Keratinocyte (primary cell): ENCODE results near the gene SDF2. TPM values are rescaled to one million over a fixed set of nuclear protein-coding genes. Genes with fewer than 3 reads are reported as not detected.

Source experiments
- DNase-seq: peaks from one replicate; pipeline ENCODE4 v3.0.0-alpha.2; 2011; ENCODE audit warnings: low read depth, missing footprints, low spot score
- FAIRE-seq: peaks from 2 replicates; lab custom pipeline; 2011; peaks lifted over from hg19 to GRCh38; lab: Jason Lieb, UNC
- H2AFZ ChIP-seq: 2 replicates; pipeline ENCODE4 v1.6.0; 2012; ENCODE audit warnings: low read length, control low read depth, inconsistent platforms; ENCODE audit not compliant: control insufficient read depth
- H3K27ac ChIP-seq: 2 replicates; pipeline ENCODE4 v1.5.1; 2011; ENCODE audit warnings: low read length; ENCODE audit not compliant: control insufficient read depth, insufficient read depth
- H3K27me3 ChIP-seq: 3 replicates; pipeline ENCODE4 v1.6.0; 2011; ENCODE audit warnings: low read length; ENCODE audit not compliant: control insufficient read depth, insufficient read depth; ENCODE audit errors: extremely low read depth
- H3K36me3 ChIP-seq, 2 experiments: 2 replicates in 1 of 2; 3 replicates in 1 of 2; pipeline ENCODE4 v1.5.1; 2011; ENCODE audit warnings: low read length in 2 of 2, mild to moderate bottlenecking in 1 of 2; ENCODE audit not compliant: control insufficient read depth in 2 of 2, insufficient read depth in 2 of 2; ENCODE audit errors: extremely low read depth in 1 of 2
- H3K4me1 ChIP-seq: 3 replicates; pipeline ENCODE4 v1.5.1; 2011; ENCODE audit warnings: low read length; ENCODE audit not compliant: control insufficient read depth, insufficient read depth; ENCODE audit errors: extremely low read depth
- H3K4me2 ChIP-seq: 3 replicates; pipeline ENCODE4 v1.6.0; 2011; ENCODE audit warnings: low read depth, low read length; ENCODE audit not compliant: control insufficient read depth, insufficient read depth; ENCODE audit errors: extremely low read depth
- H3K4me3 ChIP-seq, 3 experiments: fragments of 200-600 bp in 1 of 3; sonication (generic) in 1 of 3; 2 replicates in 2 of 3; 3 replicates in 1 of 3; pipeline ENCODE4 v1.5.1; 2011 to 2016; ENCODE audit warnings: low read length in 3 of 3, mild to moderate bottlenecking in 3 of 3, control low read depth in 2 of 3, inconsistent platforms in 1 of 3, low read depth in 1 of 3, mixed read lengths in 1 of 3, mixed run types in 1 of 3, moderate library complexity in 1 of 3; ENCODE audit not compliant: control insufficient read depth in 2 of 3, insufficient read depth in 2 of 3; ENCODE audit errors: extremely low read depth in 1 of 3
- H3K79me2 ChIP-seq: 2 replicates; pipeline ENCODE4 v1.6.0; 2012; ENCODE audit warnings: low read length; ENCODE audit not compliant: control insufficient read depth, insufficient read depth
- H3K9ac ChIP-seq: 3 replicates; pipeline ENCODE4 v1.6.0; 2011; ENCODE audit warnings: low read length; ENCODE audit not compliant: control insufficient read depth, insufficient read depth; ENCODE audit errors: extremely low read depth
- H3K9me1 ChIP-seq: 3 replicates; pipeline ENCODE4 v1.6.0; 2011; ENCODE audit warnings: low read length; ENCODE audit not compliant: control insufficient read depth, insufficient read depth; ENCODE audit errors: extremely low read depth
- H3K9me3 ChIP-seq: 2 replicates; pipeline ENCODE4 v1.5.1; 2012; ENCODE audit warnings: low read depth, low read length; ENCODE audit not compliant: control insufficient read depth
- H4K20me1 ChIP-seq: 3 replicates; pipeline ENCODE4 v1.6.0; 2011; ENCODE audit warnings: low read length; ENCODE audit not compliant: control insufficient read depth, insufficient read depth; ENCODE audit errors: extremely low read depth
- CTCF ChIP-seq, 3 experiments: IDR thresholded peaks in 1 of 3; conservative IDR thresholded peaks in 1 of 3; optimal IDR thresholded peaks in 1 of 3; 2 replicates in 2 of 3; 3 replicates in 1 of 3; pipeline versions ENCODE3 to v1.5.1; 2011; ENCODE audit warnings: low read length in 3 of 3, mild to moderate bottlenecking in 3 of 3, moderate library complexity in 2 of 3, control low read depth in 1 of 3, inconsistent platforms in 1 of 3; ENCODE audit not compliant: insufficient read depth in 2 of 3; ENCODE audit errors: extremely low read depth in 1 of 3
- EZH2 ChIP-seq: IDR thresholded peaks from one replicate; pipeline ENCODE4 v1.6.1; 2012; ENCODE audit warnings: inconsistent platforms, mild to moderate bottlenecking, low read length, moderate library complexity
- dilution Hi-C: fragments of 300-500 bp; cut with MboI; formaldehyde crosslinking; loops from one replicate; pipeline ENCODE4 v1.7.0; 2020; ENCODE audit warnings: low sequenced_read_pairs; ENCODE audit not compliant: extremely low pct_ligation_motif_present
- polyA plus RNA-seq, 5 experiments: library from polyadenylated mRNA; depleted of rRNA in 3 of 5; stranded (reverse) in 3 of 5; stranded (forward) in 1 of 5; unstranded in 1 of 5; fragments of >200 nt; gene quantifications; 1 replicate in 1 of 5; 2 replicates in 3 of 5; 3 replicates in 1 of 5; pipeline versions ENCODE4 v1.2.1 to v1.2.3, GENCODE V29; 2011 to 2012; ENCODE audit warnings: missing spikeins in 2 of 5, low read depth in 1 of 5, low replicate concordance in 1 of 5

The SDF2 gene
- polyA plus RNA-seq, 1 donor (not counting 4 experiments of a cell fraction or from before 2014, with no cell fraction given), result 61.5 TPM

- dilution Hi-C loops, result no loop called here
- no peak for FAIRE-seq
- no peak for DNase-seq
- Histone ChIP-seq H3K36me3 (peaks cover 54 to 56% of the 10 kb centered on the region in 2 experiments), H3K79me2 (no peaks in the 10 kb centered on the region), H2AFZ (no peak overlapping the region), H3K4me1 (no peaks in the 10 kb centered on the region), H3K9me1 (no peaks in the 10 kb centered on the region), H3K27ac (no peak overlapping the region), H3K9me3 (no peaks in the 10 kb centered on the region), H4K20me1 (peaks cover 2% of the 10 kb centered on the region), H3K9ac (no peak overlapping the region), H3K4me2 (no peak overlapping the region), H3K4me3 (no peak overlapping the region), H3K27me3 (no peaks in the 10 kb centered on the region)
- TF ChIP-seq CTCF (optimal IDR thresholded peaks at IDR 0.05 in 1 of 3, IDR thresholded peaks at IDR 0.05 in 1 of 3, conservative IDR thresholded peaks at IDR 0.05 in 1 of 3; ENCODE audit: extremely low read depth in 1 of 3, insufficient read depth in 2 of 3, low read length in 3 of 3), result no peak
- TF ChIP-seq EZH2, result no peak
Measured at GRCh38 chr17:28689011-28689410, 27.3 kb upstream of the SDF2 start.

GRCh38 chr17:28688481-28688880, 26.8 kb upstream of the SDF2 start:
- Histone ChIP-seq H3K9ac (no peak overlapping the region), H3K4me1 (no peaks in the 10 kb centered on the region), H3K27ac (no peak overlapping the region), H3K4me3 (no peak overlapping the region), H3K9me3 (no peaks in the 10 kb centered on the region), H3K27me3 (no peaks in the 10 kb centered on the region), H3K9me1 (no peaks in the 10 kb centered on the region), H2AFZ (no peak overlapping the region), H4K20me1 (peaks cover 2% of the 10 kb centered on the region), H3K79me2 (no peaks in the 10 kb centered on the region), H3K36me3 (peaks cover 51 to 54% of the 10 kb centered on the region in 2 experiments), H3K4me2 (no peak overlapping the region)
- TF ChIP-seq CTCF (optimal IDR thresholded peaks at IDR 0.05 in 1 of 3, IDR thresholded peaks at IDR 0.05 in 1 of 3, conservative IDR thresholded peaks at IDR 0.05 in 1 of 3; ENCODE audit: extremely low read depth in 1 of 3, insufficient read depth in 2 of 3, low read length in 3 of 3) (no peak), EZH2 (no peak)
- dilution Hi-C loops, result no loop called here
- FAIRE-seq, result no peak
- no peak for DNase-seq
